HepG2 (cell line): ENCODE measurements around the gene CNTN5. TPM values are rescaled to one million over a fixed set of nuclear protein-coding genes. Genes with fewer than 3 reads are reported as not detected.

Experiments used
- ATAC-seq: fragments of 200-7000 bp; cut with Tn5 transposase; 3 replicates; pipeline ENCODE4 v1.9.1; 2020; ENCODE audit warnings: mild to moderate bottlenecking, moderate library complexity
- BruUV-seq: library from RNA; stranded (reverse); fragments of 400-500 nt; replicated peaks from 2 replicates; lab custom pipeline; 2021; lab: Mats Ljungman, UMichigan
- CTCF ChIA-PET: fragments of 300-600 bp; formaldehyde crosslinking; extraction: SDS; loops from one replicate; lab custom pipeline; 2021; ENCODE audit warnings: low total read pairs, inconsistent platforms, low intra/inter-chr PET ratio; lab: Yijun Ruan, JAX
- POLR2A ChIA-PET: fragments of 350-600 bp; sonication (Branson Sonifier 250); formaldehyde crosslinking; loops from one replicate; lab custom pipeline; 2020; ENCODE audit warnings: antibody characterized with exemption, inconsistent platforms; lab: Yijun Ruan, JAX
- DNase-seq: peaks from one replicate; pipeline ENCODE4 v3.0.0-alpha.2; 2015; ENCODE audit warnings: low spot score
- FAIRE-seq: peaks from 3 replicates; lab custom pipeline; 2011; peaks lifted over from hg19 to GRCh38; lab: Jason Lieb, UNC
- H2AFZ ChIP-seq: one replicate; pipeline ENCODE4 v1.6.1; 2011; ENCODE audit warnings: low read length, inconsistent platforms
- H3K27ac ChIP-seq: fragments of 300-600 bp; 3 replicates; pipeline ENCODE4 v1.8.0; 2011; ENCODE audit warnings: mixed run types, mild to moderate bottlenecking, mixed read lengths, low read length, inconsistent platforms; ENCODE audit not compliant: insufficient read depth; ENCODE audit errors: extremely low read length
- H3K27me3 ChIP-seq, 2 experiments: fragments of 200-600 bp in 1 of 2; 2 replicates in 1 of 2; 3 replicates in 1 of 2; pipeline versions ENCODE4 v1.6.0 to v1.8.0; 2011; ENCODE audit warnings: low read length in 2 of 2, mild to moderate bottlenecking in 2 of 2, moderate library complexity in 2 of 2, inconsistent platforms in 1 of 2; ENCODE audit not compliant: insufficient read depth in 2 of 2, control insufficient read depth in 1 of 2
- H3K36me3 ChIP-seq, 2 experiments: fragments of 200-600 bp in 1 of 2; replicated peaks in 1 of 2; 2 replicates in 1 of 2; 3 replicates in 1 of 2; pipeline versions ENCODE4 v1.5.1 to v1.8.0; 2011; ENCODE audit warnings: low read length in 2 of 2, inconsistent platforms in 1 of 2; ENCODE audit not compliant: insufficient read depth in 2 of 2, control insufficient read depth in 1 of 2
- H3K4me1 ChIP-seq: 2 replicates; pipeline ENCODE4 v1.5.1; 2012; ENCODE audit warnings: low read length, inconsistent platforms; ENCODE audit not compliant: insufficient read depth
- H3K4me2 ChIP-seq: 2 replicates; pipeline ENCODE4 v1.6.0; 2011; ENCODE audit warnings: low read depth, low read length, inconsistent platforms
- H3K4me3 ChIP-seq, 3 experiments: fragments of 200-600 bp in 1 of 3; sonication (generic), shearing (Covaris generic) in 1 of 3; replicated peaks in 1 of 3; 2 replicates each; pipeline ENCODE4 v1.5.1; 2011 to 2016; ENCODE audit warnings: low read length in 3 of 3, inconsistent platforms in 2 of 3, low read depth in 2 of 3, mild to moderate bottlenecking in 2 of 3, control low read depth in 1 of 3, mixed read lengths in 1 of 3; ENCODE audit not compliant: insufficient read depth in 1 of 3
- H3K79me2 ChIP-seq: one replicate; pipeline ENCODE4 v1.6.1; 2011; ENCODE audit warnings: low read length, inconsistent platforms; ENCODE audit not compliant: insufficient read depth
- H3K9ac ChIP-seq: 2 replicates; pipeline ENCODE4 v1.6.0; 2011; ENCODE audit warnings: mild to moderate bottlenecking, low read depth, low read length, inconsistent platforms; ENCODE audit not compliant: insufficient read depth
- H3K9me3 ChIP-seq: 2 replicates; pipeline ENCODE4 v1.5.1; 2012; ENCODE audit warnings: mild to moderate bottlenecking, low read length
- H4K20me1 ChIP-seq: 2 replicates; pipeline ENCODE4 v1.6.0; 2011; ENCODE audit warnings: inconsistent platforms, mild to moderate bottlenecking, low read length, moderate library complexity; ENCODE audit not compliant: insufficient read depth
- ASH2L ChIP-seq: fragments of 300-600, 200-600 bp; sonication (generic); IDR thresholded peaks from 2 replicates; pipeline ENCODE4 v1.7.0; 2017; ENCODE audit warnings: low read depth, mild to moderate bottlenecking, moderate library complexity, mixed read lengths, low read length; ENCODE audit not compliant: insufficient read length
- GZF1 ChIP-seq: sonication (generic); formaldehyde crosslinking; IDR thresholded peaks from 2 replicates; pipeline ENCODE4 v1.5.1; 2020; ENCODE audit warnings: mild to moderate bottlenecking, missing genetic modification reagents
- HMG20B ChIP-seq: conservative IDR thresholded peaks from 2 replicates; pipeline ENCODE4 v1.6.1; 2016; ENCODE audit warnings: missing genetic modification reagents, missing compliant biosample characterization
- MAF1 ChIP-seq: sonication (generic); formaldehyde crosslinking; IDR thresholded peaks from 2 replicates; pipeline ENCODE4 v1.5.0; 2020; ENCODE audit warnings: missing genetic modification reagents, borderline replicate concordance
- SOX5 ChIP-seq: IDR thresholded peaks from 2 replicates; pipeline ENCODE4 v1.6.1; 2016; ENCODE audit warnings: borderline replicate concordance
- ZBTB42 ChIP-seq: sonication (generic); formaldehyde crosslinking; IDR thresholded peaks from 2 replicates; pipeline ENCODE4 v1.5.0; 2020; ENCODE audit warnings: mild to moderate bottlenecking, missing genetic modification reagents
- ZNF567 ChIP-seq: sonication (generic); formaldehyde crosslinking; IDR thresholded peaks from 2 replicates; pipeline ENCODE4 v1.8.1; 2023; ENCODE audit warnings: mild to moderate bottlenecking, missing genetic modification reagents, borderline replicate concordance
- WGBS: methylation state at CpG from one replicate; pipeline ENCODE4 v1.1.6; 2017; ENCODE audit warnings: low lambda C conversion rate; 5-methylcytosine and 5-hydroxymethylcytosine counted together
- in situ Hi-C: cut with HindIII; loops from 2 replicates; pipeline ENCODE4 v1.10.0; 2017; ENCODE audit warnings: low pct_unique_long_range_greater_than_20kb; ENCODE audit not compliant: extremely low pct_ligation_motif_present
- intact Hi-C: fragments of 100-400 bp; cut with micrococcal nuclease; formaldehyde crosslinking; loops from one replicate; pipeline ENCODE4 v1.10.0; 2022; ENCODE audit not compliant: unreplicated experiment
- polyA plus RNA-seq, 8 experiments: library from polyadenylated mRNA; depleted of rRNA in 3 of 8; stranded (reverse) in 7 of 8; unstranded in 1 of 8; fragments of >200 nt; fragmentation: Illumina TruSeq in 4 of 8; extraction: Trizol in 4 of 8; gene quantifications; 2 replicates each; pipeline versions ENCODE4 v1.2.1 to v1.2.3, GENCODE V29; 2011 to 2016; ENCODE audit warnings: low read depth in 4 of 8, missing spikeins in 1 of 8, mixed read lengths in 1 of 8; ENCODE audit not compliant: insufficient read depth in 1 of 8
- total RNA-seq, 5 experiments: library from RNA; depleted of rRNA; stranded (reverse); fragments of >200 nt; fragmentation: Illumina TruSeq; extraction: Trizol; gene quantifications; 2 replicates each; pipeline ENCODE4 v1.2.3, GENCODE V29; 2016; ENCODE audit warnings: low read depth in 1 of 5
- TF ChIP-seq, protein P1 (sequence below): sonication (generic); formaldehyde crosslinking; IDR thresholded peaks from 2 replicates; pipeline ENCODE4 v1.8.0; 2022; ENCODE audit warnings: missing genetic modification reagents, low read depth, mild to moderate bottlenecking, borderline replicate concordance
- TF ChIP-seq, protein P2 (sequence below): sonication (generic); formaldehyde crosslinking; IDR thresholded peaks from 2 replicates; pipeline ENCODE4 v1.5.0; 2020; ENCODE audit warnings: missing genetic modification reagents
- TF ChIP-seq, protein P3 (sequence below): sonication (generic); formaldehyde crosslinking; IDR thresholded peaks from 2 replicates; pipeline ENCODE4 v1.4.0; 2020; ENCODE audit warnings: missing genetic modification reagents; ENCODE audit errors: not compliant biosample characterization
- TF ChIP-seq, protein P4 (sequence below): sonication (generic); formaldehyde crosslinking; conservative IDR thresholded peaks from 2 replicates; pipeline ENCODE4 v1.4.0; 2020; ENCODE audit warnings: missing genetic modification reagents
- TF ChIP-seq, protein P5 (sequence below): sonication (generic); formaldehyde crosslinking; conservative IDR thresholded peaks from 2 replicates; pipeline ENCODE4 v1.8.0; 2022; ENCODE audit warnings: mild to moderate bottlenecking, moderate library complexity, missing genetic modification reagents

CNTN5 gene
- total and polyA plus RNA-seq, 2 of the 13 experiments (the other 11 are each of a cell fraction or from before 2014, with no cell fraction given), result not detected

DNA sequence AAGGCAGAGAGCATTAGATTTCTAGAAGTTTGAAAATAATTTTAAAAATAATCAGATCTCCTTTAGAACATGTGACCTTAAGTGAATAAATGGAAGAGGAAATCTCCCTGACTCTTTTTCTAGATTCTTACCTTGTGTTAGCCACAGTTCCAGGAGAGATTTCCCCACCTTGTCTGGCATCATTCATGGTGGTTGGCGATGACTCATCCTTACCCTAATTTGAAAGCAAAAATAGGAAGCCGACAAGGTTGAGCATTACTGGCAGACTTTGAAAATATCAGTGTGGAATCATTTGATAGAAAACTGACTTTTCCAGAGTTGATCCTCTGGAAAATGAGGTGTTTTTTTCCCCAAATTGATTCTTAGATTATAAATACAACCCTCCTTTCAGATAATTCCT is 48.1 kb downstream of the CNTN5 start:
- H3K4me2 ChIP-seq, result no peak overlapping the region
- BruUV-seq, result no TSS peak
- TF ChIP-seq, protein P1, sequence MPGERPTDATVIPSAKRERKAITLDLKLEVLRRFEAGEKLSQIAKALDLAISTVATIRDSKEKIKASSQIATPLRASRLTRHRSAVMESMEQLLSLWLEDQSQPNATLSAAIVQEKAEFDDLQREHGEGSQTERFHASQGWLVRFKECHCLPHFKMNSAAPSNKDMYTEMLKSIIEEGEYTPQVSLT, result no peak
- TF ChIP-seq ZBTB42 (CRISPR knock-in tag), result no peak
- no peak for TF ChIP-seq SOX5 (CRISPR knock-in tag)
- no peak for TF ChIP-seq ZNF567 (CRISPR knock-in tag)
- TF ChIP-seq, protein P2, sequence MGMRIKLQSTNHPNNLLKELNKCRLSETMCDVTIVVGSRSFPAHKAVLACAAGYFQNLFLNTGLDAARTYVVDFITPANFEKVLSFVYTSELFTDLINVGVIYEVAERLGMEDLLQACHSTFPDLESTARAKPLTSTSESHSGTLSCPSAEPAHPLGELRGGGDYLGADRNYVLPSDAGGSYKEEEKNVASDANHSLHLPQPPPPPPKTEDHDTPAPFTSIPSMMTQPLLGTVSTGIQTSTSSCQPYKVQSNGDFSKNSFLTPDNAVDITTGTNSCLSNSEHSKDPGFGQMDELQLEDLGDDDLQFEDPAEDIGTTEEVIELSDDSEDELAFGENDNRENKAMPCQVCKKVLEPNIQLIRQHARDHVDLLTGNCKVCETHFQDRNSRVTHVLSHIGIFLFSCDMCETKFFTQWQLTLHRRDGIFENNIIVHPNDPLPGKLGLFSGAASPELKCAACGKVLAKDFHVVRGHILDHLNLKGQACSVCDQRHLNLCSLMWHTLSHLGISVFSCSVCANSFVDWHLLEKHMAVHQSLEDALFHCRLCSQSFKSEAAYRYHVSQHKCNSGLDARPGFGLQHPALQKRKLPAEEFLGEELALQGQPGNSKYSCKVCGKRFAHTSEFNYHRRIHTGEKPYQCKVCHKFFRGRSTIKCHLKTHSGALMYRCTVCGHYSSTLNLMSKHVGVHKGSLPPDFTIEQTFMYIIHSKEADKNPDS (CRISPR knock-in tag), result no peak
- no peak for TF ChIP-seq ASH2L
- TF ChIP-seq, protein P3, sequence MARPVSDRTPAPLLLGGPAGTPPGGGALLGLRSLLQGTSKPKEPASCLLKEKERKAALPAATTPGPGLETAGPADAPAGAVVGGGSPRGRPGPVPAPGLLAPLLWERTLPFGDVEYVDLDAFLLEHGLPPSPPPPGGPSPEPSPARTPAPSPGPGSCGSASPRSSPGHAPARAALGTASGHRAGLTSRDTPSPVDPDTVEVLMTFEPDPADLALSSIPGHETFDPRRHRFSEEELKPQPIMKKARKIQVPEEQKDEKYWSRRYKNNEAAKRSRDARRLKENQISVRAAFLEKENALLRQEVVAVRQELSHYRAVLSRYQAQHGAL (CRISPR knock-in tag), result no peak
- no peak for TF ChIP-seq GZF1 (CRISPR knock-in tag)
- TF ChIP-seq HMG20B (CRISPR knock-in tag), result no peak
- TF ChIP-seq, protein P4, sequence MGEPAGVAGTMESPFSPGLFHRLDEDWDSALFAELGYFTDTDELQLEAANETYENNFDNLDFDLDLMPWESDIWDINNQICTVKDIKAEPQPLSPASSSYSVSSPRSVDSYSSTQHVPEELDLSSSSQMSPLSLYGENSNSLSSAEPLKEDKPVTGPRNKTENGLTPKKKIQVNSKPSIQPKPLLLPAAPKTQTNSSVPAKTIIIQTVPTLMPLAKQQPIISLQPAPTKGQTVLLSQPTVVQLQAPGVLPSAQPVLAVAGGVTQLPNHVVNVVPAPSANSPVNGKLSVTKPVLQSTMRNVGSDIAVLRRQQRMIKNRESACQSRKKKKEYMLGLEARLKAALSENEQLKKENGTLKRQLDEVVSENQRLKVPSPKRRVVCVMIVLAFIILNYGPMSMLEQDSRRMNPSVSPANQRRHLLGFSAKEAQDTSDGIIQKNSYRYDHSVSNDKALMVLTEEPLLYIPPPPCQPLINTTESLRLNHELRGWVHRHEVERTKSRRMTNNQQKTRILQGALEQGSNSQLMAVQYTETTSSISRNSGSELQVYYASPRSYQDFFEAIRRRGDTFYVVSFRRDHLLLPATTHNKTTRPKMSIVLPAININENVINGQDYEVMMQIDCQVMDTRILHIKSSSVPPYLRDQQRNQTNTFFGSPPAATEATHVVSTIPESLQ, result no peak
- no peak for TF ChIP-seq MAF1
- TF ChIP-seq, protein P5, sequence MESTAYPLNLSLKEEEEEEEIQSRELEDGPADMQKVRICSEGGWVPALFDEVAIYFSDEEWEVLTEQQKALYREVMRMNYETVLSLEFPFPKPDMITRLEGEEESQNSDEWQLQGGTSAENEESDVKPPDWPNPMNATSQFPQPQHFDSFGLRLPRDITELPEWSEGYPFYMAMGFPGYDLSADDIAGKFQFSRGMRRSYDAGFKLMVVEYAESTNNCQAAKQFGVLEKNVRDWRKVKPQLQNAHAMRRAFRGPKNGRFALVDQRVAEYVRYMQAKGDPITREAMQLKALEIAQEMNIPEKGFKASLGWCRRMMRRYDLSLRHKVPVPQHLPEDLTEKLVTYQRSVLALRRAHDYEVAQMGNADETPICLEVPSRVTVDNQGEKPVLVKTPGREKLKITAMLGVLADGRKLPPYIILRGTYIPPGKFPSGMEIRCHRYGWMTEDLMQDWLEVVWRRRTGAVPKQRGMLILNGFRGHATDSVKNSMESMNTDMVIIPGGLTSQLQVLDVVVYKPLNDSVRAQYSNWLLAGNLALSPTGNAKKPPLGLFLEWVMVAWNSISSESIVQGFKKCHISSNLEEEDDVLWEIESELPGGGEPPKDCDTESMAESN (CRISPR knock-in tag), result no peak
- intact Hi-C loops, result no loop called here
- no peaks in the 10 kb centered on the region for H3K79me2 ChIP-seq
- H2AFZ ChIP-seq, result no peak overlapping the region
- POLR2A ChIA-PET, result no interaction called here
- no peak for DNase-seq
- H3K9me3 ChIP-seq, result no peaks in the 10 kb centered on the region
- H3K27me3 ChIP-seq, result no peaks in the 10 kb centered on the region
- H3K36me3 ChIP-seq, result no peaks in the 10 kb centered on the region
- H3K4me1 ChIP-seq, result no peaks in the 10 kb centered on the region
- H3K27ac ChIP-seq, result no peak overlapping the region
- no peak for FAIRE-seq
- H3K9ac ChIP-seq, result no peak overlapping the region
- H4K20me1 ChIP-seq, result no peaks in the 10 kb centered on the region
- 5% methylated on average over 2 of the region's 2 CpGs for WGBS
- in situ Hi-C loops, result no loop called here
- CTCF ChIA-PET, result no interaction called here
- ATAC-seq, result no peak
- no peak overlapping the region for H3K4me3 ChIP-seq
